ENCODE data around the gene CTNNA2. TPM values are rescaled to one million over a fixed set of nuclear protein-coding genes. Genes with fewer than 3 reads are reported as not detected.

Gene CTNNA2
- total RNA-seq, 3 donors from 2014 or later = 0.29 to 4.2 (median 1.1) TPM

GRCh38 chr2:80259292-80259691 is 746.4 kb downstream of the CTNNA2 start:
- DNase-seq = no peak
- ATAC-seq = no peak

DNA sequence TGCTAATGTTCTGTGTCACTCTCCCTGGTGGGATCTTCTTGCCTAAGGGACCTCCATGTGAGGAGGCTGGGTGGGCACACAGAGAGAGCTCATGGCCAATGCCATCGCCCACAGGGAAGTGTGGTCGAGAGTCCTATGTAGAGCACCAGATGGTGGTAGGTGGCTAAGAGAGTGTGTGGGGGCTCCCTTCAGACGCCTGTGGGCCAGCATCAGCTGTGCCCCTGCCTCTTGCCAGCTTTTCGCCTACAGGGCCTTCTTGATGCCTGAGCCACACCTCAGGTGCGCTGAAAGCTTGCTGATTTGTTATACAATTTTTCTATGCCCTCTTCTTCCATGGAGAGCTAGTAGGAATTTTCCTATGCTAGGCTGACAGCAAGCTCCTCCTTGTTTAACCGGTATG is 753.4 kb downstream of the CTNNA2 start:
- Histone ChIP-seq H3K9me3 (no peaks in the 10 kb centered on the region), H3K4me3 (no peak overlapping the region), H3K4me1 (ENCODE audit: low read depth) (no peaks in the 10 kb centered on the region), H3K36me3 (ENCODE audit: low read depth) (no peaks in the 10 kb centered on the region)
- no peak for ATAC-seq
- DNase-seq = no peak
- intact Hi-C loops (cut with DNase I, micrococcal nuclease) = no loop called here
- TF ChIP-seq CTCF (IDR thresholded peaks at IDR 0.05) = no peak

More at GRCh38 chr2:80259292-80259691, 746.4 kb downstream of the CTNNA2 start:
- H3K4me1 ChIP-seq (ENCODE audit: low read depth) = no peaks in the 10 kb centered on the region
- H3K4me3 ChIP-seq = no peak overlapping the region
- no peaks in the 10 kb centered on the region for H3K9me3 ChIP-seq
- H3K36me3 ChIP-seq (ENCODE audit: low read depth) = no peaks in the 10 kb centered on the region
- intact Hi-C loops (cut with DNase I, micrococcal nuclease) = no loop called here
- no peak for TF ChIP-seq CTCF (IDR thresholded peaks at IDR 0.05)

GRCh38 chr2:80269806-80270205 is 757.0 kb downstream of the CTNNA2 start:
- TF ChIP-seq CTCF (IDR thresholded peaks at IDR 0.05) = no peak
- intact Hi-C loops (cut with DNase I, micrococcal nuclease) = no loop called here
- Histone ChIP-seq H3K4me3 (no peak overlapping the region), H3K4me1 (ENCODE audit: low read depth) (no peaks in the 10 kb centered on the region), H3K36me3 (ENCODE audit: low read depth) (no peaks in the 10 kb centered on the region), H3K9me3 (no peaks in the 10 kb centered on the region)
- DNase-seq (peak in 1 of 3 donors; percentile 61), ATAC-seq (peak; percentile 98)

GRCh38 chr2:80280598-80280997 is 767.7 kb downstream of the CTNNA2 start:
- Histone ChIP-seq H3K9me3 (no peaks in the 10 kb centered on the region), H3K36me3 (ENCODE audit: low read depth) (no peaks in the 10 kb centered on the region), H3K4me1 (ENCODE audit: low read depth) (no peaks in the 10 kb centered on the region), H3K4me3 (no peak overlapping the region)
- DNase-seq = no peak
- no peak for ATAC-seq
- intact Hi-C loops (cut with DNase I, micrococcal nuclease) = no loop called here
- no peak for TF ChIP-seq CTCF (IDR thresholded peaks at IDR 0.05)

- no peaks in the 10 kb centered on the region for H3K4me1 ChIP-seq (ENCODE audit: low read depth)
- no peak overlapping the region for H3K4me3 ChIP-seq
- no peak for TF ChIP-seq CTCF (IDR thresholded peaks at IDR 0.05)
- ATAC-seq (no peak), DNase-seq (no peak)
- H3K9me3 ChIP-seq = no peaks in the 10 kb centered on the region
- intact Hi-C loops (cut with DNase I, micrococcal nuclease) = no loop called here
- no peaks in the 10 kb centered on the region for H3K36me3 ChIP-seq (ENCODE audit: low read depth)
Measured at GRCh38 chr2:80281049-80281448, 768.2 kb downstream of the CTNNA2 start.

DNA sequence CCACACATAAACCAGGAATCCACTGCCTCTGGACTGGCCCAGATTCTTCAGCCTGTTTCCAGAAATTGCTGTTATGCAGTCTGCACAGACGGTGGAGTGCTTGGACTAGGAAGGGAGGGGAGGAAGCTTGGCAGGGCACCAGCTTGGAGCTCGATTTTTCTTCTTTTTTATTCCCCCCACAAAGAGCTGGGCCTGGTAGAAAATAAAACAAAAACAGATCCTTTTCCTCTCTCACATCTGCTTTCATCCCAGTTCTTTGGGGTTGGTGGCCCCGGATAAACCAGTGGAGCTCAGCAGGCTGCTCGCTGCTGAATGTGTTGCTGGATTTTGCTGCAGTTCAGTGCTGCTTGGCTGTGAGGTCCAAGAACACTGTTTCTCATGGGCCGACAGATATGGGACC is 775.7 kb downstream of the CTNNA2 start:
- Histone ChIP-seq H3K4me1 (ENCODE audit: low read depth) (no peaks in the 10 kb centered on the region), H3K9me3 (no peaks in the 10 kb centered on the region), H3K4me3 (no peak overlapping the region), H3K36me3 (ENCODE audit: low read depth) (no peaks in the 10 kb centered on the region)
- intact Hi-C loops (cut with DNase I, micrococcal nuclease) = no loop called here
- DNase-seq = peak in 1 of 3 donors; percentile 7
- no peak for TF ChIP-seq CTCF (IDR thresholded peaks at IDR 0.05)
- no peak for ATAC-seq
